OCI-LY7 (cell line): Measurements from ENCODE around the gene TMEM100.

ENCODE experiments used
- EZH2phosphoT487 ChIP-seq: fragments of 200-600 bp; sonication (generic); IDR thresholded peaks from 2 replicates; pipeline ENCODE4 v1.6.1; 2018; ENCODE audit warnings: low read depth, borderline replicate concordance, mild to moderate bottlenecking, mixed run types, antibody characterized with exemption, low read length, moderate library complexity, mixed read lengths
- TF ChIP-seq, protein P1 (sequence below): fragments of 200-600 bp; sonication (generic); conservative IDR thresholded peaks from 2 replicates; pipeline ENCODE4 v1.5.1; 2014; ENCODE audit warnings: mild to moderate bottlenecking, antibody characterized with exemption, low read length, moderate library complexity, mixed read lengths

DNA sequence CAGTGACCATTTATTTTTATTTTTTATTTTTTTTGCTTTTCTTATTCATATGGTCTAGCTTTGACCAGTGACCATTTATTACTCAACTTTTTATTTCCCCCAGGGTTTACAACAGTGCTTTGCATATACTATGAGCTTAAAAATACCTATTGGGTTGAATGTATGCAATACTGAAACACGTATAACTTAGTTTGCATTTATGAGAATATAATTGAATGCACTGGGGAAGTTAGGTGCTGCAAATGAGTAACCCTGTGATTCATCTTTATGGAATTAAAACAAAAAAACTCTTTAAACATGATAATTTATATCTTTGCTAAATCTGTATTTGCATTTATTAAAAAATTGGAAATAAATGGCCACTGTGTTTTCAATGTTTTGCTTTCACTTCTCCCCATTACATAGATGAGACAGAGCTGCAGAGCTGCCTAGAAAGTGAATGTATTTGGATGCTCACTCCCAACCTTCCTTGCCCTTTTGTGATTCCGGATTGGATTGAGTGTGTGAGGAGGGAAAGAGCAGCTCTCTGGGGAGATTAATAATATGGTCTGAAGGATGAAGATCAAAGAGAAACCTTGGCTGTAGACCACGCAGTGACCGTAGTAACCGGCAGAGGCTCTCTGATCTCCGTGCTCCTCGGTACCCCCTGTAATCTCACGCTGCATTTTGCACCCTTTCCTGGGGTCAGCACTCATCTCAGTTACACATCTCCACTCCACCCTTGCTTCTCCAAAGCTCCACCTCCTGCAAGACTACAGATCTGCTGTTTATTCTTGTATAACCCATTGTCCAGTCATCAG is 14.3 kb downstream of the TMEM100 start:
- TF ChIP-seq, protein P1, sequence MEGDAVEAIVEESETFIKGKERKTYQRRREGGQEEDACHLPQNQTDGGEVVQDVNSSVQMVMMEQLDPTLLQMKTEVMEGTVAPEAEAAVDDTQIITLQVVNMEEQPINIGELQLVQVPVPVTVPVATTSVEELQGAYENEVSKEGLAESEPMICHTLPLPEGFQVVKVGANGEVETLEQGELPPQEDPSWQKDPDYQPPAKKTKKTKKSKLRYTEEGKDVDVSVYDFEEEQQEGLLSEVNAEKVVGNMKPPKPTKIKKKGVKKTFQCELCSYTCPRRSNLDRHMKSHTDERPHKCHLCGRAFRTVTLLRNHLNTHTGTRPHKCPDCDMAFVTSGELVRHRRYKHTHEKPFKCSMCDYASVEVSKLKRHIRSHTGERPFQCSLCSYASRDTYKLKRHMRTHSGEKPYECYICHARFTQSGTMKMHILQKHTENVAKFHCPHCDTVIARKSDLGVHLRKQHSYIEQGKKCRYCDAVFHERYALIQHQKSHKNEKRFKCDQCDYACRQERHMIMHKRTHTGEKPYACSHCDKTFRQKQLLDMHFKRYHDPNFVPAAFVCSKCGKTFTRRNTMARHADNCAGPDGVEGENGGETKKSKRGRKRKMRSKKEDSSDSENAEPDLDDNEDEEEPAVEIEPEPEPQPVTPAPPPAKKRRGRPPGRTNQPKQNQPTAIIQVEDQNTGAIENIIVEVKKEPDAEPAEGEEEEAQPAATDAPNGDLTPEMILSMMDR, result no peak
- no peak for TF ChIP-seq EZH2phosphoT487
